ENCODE measurements around the gene TTC13.

The TTC13 gene

DNA sequence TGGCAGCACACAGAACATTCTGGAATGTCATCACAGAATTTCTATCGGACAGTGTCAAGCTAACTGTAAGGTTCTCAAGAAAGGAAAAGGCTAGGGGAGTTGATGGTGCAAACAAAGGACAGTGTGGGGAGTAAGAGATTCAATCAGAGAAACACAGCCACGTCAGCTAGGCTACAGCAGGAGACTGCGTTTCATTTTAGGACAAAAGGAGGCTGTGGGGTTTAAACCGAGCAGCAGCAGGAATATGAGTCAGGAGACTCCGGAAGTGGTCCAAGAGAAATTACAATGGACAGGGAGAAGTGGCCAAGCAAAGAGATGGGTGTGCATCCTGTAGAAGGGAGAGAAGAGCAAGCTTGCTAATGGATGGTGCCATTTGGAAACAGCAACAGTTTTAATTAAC is 72.9 kb downstream of the TTC13 start:
- no peak for DNase-seq (ENCODE audit: low read depth)

- DNase-seq (ENCODE audit: low read depth), result no peak
These were observed 76.2 kb downstream of the TTC13 start for GRCh38 chr1:230902349-230902923.

GRCh38 chr1:230901671-230902070 is 77.0 kb downstream of the TTC13 start:
- DNase-seq (ENCODE audit: low read depth), result no peak

- no peak for DNase-seq (ENCODE audit: low read depth)
These were observed 77.7 kb downstream of the TTC13 start for GRCh38 chr1:230900984-230901383.

DNA sequence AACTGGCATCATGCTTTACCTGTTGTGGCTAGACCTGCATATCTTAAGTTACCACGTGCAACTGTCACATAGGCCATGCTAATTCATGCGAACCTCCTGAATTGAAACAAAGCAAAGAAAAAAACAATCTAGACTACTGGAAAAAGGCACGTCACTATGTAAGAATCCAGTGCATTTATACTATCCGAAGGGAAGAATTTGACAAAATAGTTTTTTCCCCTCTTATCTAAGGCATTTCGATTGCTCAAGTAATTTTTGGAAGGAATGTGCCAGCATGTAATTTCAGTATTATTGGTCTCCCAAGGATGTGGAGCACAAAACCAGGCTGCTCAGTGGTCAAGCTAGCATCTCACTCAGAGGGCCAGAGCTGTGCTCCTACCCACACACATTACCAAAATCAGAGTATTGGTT is 78.8 kb downstream of the TTC13 start:
- peak; percentile 32 for DNase-seq (ENCODE audit: low read depth)

DNA sequence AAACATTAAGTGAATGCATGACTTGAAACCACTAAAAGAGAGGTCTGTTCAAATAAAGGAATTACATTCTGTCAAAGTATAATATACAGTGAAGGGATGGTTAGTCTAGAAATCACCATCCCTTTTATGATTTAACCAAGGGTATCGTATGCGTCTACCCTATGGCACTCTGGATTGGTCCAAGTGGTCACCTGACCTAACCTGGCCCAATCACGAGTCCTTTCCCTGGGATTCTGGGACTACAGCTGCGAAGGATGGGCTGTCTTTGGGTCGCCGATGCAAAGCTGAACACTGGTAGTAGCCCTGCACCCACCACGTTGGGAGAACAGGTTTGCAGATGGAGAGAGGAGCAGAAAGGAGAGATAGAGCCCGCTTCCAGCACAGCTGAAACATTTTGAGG is 79.9 kb downstream of the TTC13 start:
- no peak for DNase-seq (ENCODE audit: low read depth)

- DNase-seq (ENCODE audit: low read depth), result no peak
These were observed 80.5 kb downstream of the TTC13 start for GRCh38 chr1:230898144-230898543.

DNA sequence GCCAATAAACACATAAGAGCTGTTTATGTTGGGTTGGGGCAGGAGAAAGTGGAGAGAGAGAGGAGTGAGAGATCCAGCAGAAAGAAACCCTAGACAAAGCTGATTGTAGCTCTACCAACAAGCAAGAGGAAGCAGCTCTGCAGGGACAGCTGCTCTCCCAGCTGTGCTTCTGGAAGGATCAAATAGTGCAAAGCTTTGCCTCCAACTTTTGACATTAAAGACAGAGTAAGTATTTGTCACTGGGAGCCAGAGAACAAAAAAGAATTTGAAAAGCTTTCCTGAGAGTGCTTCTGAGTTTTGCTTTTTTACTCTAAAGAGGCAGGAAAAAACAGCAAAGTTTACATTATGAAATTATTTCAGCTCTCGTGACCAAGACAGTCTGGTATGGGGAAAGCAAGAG is 81.9 kb downstream of the TTC13 start:
- DNase-seq (ENCODE audit: low read depth), result no peak

DNA sequence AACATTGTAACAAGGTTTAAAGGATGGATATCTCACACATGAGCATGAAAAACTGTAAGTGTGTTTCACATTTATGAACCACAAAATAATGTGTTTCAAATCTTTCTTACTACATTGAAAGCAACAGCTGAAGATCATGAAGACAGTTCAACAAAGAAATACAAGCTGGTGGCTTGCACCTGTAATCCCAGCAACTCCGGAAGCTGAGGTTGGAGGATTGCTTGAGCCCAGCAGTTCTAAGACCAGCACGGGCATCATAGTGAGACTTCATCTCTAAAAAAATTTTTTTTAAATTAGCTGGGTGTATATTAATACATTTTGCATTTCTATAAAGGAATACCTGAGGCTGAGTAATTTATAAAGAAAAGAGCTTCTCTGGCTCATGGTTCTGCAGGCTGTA is 83.2 kb downstream of the TTC13 start:
- no peak for DNase-seq (ENCODE audit: low read depth)

GRCh38 chr1:230894664-230895063 is 84.0 kb downstream of the TTC13 start:
- no peak for DNase-seq (ENCODE audit: low read depth)

- DNase-seq (ENCODE audit: low read depth), result no peak
These were observed 84.6 kb downstream of the TTC13 start for GRCh38 chr1:230894032-230894431.

DNA sequence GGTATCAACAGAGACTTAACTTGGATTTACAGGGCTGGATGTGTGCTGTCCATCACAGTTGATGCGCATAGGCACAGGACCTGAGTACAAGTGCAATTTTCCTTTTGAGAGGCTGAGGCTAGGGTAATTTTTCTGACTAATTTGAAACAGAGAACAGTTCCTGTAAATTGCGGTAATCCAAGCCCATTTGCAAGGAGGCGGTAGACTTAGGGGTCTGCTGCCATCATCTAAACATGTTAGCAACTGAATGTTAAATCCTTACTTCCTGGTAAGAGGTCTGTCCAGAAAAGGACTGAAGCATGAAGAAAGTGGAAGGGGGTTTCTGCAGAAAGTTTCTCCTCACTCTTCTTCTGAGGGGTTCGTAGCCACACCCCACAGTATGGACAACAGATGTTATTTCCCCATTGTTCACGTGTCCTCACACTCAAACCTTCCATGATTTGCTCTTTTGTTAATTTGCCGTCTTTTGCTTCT is 86.6 kb downstream of the TTC13 start:
- DNase-seq (ENCODE audit: low read depth), result peak; percentile 29

- DNase-seq (ENCODE audit: low read depth), result no peak
These were observed 87.2 kb downstream of the TTC13 start for GRCh38 chr1:230891413-230891812.

DNA sequence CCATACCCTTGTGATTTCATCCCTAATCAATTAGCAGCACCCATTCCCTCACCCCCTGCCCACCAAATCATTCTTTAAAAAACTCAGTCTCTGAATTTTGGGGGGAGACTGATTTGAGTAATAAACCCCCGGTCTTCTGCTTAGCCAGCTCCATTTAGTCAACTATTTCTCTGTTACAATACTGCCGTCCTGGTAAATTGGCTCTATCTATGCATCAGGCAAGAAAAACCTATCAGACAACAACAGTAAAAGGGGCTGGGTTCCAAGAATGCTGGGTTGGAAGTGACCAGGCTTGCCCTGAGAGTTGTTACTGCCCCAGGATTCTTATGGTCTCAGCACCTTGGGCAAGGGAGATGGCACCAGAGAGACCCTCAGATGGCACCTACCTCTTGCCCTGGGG is 94.0 kb downstream of the TTC13 start:
- no peak for DNase-seq (ENCODE audit: low read depth)

GRCh38 chr1:230883967-230884366 is 94.7 kb downstream of the TTC13 start:
- peak; percentile 17 for DNase-seq (ENCODE audit: low read depth)

- no peak for DNase-seq (ENCODE audit: low read depth)
These were observed 98.9 kb downstream of the TTC13 start for GRCh38 chr1:230879778-230880177.

DNA sequence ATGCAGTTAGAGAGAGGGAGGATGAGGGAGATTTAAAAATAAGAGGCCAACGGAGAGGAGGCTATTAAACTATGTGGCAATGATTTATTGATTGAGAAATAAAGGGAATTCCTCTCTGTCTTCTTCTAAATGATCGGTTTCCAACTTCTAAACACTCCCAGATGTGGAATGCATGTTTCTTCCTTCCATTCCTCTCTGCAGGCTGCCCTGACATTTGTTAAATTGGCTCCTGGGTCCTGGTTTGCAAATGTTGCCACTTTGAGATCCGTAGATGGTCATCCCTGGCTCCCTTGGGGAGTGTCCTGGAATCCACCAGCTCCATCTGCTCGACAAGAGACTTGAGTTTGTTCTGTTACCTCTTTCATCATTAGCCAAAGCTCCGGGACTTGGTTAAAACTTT is 100.1 kb downstream of the TTC13 start:
- DNase-seq (ENCODE audit: low read depth), result peak; percentile 99

- no peak for DNase-seq (ENCODE audit: low read depth)
These were observed 100.6 kb downstream of the TTC13 start for GRCh38 chr1:230877924-230878590.

DNA sequence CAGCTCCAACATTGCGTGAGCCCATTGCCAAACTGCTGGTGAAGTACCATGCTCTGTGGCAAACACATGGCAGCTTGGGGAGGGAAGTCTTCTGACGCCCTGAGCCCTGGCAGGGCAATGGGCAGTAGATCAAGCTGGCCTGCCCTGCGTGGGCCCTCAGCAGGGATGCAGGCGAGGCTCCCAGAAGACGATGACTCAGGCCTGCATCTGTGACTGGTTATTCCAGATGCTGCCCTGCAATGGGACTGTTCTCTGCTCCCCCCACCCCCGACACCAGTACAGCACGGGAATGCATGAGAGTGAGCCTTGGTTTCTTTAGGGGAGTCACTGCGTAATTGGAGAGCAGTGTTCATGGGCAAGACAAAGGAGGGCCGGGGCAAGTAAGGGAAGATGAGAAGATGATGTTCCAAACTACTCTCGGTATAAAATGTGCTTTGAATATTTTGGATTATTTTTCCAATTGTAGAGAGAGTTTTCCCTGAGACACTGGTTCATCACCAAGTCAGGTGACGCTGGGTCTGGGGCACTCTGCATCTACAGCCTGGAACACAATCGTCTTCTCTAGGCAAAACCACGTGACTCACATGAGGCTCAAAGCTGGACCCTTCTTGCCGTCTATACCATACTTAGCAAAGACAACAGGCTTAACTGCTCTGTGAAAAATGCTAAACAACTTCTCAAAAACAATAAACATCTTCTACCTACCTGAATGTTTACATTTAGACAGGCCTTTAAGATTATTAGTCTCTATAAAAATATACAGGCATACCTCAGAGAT is 101.3 kb downstream of the TTC13 start:
- peak; percentile 98 for DNase-seq (ENCODE audit: low read depth)

DNA sequence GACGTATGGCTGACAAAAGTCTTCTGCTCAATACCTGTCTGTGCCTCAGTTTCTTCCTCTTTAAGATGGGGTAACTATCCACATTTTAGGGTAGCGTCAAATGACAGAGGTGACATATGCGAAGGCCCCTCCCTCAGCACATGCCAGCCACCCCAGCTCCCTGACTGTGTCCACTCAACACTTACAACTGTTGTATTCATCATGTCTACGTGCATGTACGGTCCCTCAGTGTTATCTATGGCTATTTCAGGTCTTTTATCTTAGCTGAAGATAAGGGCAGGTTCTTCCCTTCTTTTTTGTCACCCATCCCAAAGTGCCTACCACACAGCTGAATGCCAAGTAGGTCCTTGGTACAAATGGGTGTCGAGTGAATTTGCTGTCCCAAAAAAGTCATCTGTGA is 102.0 kb downstream of the TTC13 start:
- no peak for DNase-seq (ENCODE audit: low read depth)

- no peak for DNase-seq (ENCODE audit: low read depth)
These were observed 103.3 kb downstream of the TTC13 start for GRCh38 chr1:230875370-230875769.

- no peak for DNase-seq (ENCODE audit: low read depth)
These were observed 107.7 kb downstream of the TTC13 start for GRCh38 chr1:230870916-230871315.

GRCh38 chr1:230869500-230869899 is 109.2 kb downstream of the TTC13 start:
- peak; percentile 39 for DNase-seq (ENCODE audit: low read depth)

Measured in fibroblast of gingiva (primary cell).